ENCODE results near the gene ZBTB7B. TPM values are rescaled to one million over a fixed set of nuclear protein-coding genes. Genes with fewer than 3 reads are reported as not detected.

Gene ZBTB7B
- total RNA-seq, 3 donors from 2014 or later: 175 to 313 (median 255) TPM

DNA sequence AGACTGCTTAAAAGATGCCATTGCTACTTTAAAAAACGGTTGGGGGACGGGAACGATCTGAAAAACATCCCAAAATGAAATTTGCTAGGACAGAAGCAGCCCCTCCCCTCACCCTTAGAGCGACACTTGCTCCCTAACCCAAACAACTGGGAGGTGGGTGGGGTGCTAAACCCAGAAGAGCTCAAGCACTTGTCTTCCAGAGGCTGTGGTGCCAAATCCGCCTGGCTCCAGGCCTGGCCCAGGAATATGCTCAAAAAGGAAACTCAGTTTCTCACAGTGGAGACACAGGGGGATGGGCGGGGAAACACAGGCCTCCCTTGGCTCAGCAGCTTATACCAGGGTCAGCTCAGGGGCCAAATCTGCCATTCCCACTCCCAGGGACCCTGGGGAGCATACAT lies 46.1 kb upstream of the ZBTB7B start:
- DNase-seq (peak in 2 of 3 donors; percentile 47 to 48), ATAC-seq (no peak)
- TF ChIP-seq, protein P1, sequence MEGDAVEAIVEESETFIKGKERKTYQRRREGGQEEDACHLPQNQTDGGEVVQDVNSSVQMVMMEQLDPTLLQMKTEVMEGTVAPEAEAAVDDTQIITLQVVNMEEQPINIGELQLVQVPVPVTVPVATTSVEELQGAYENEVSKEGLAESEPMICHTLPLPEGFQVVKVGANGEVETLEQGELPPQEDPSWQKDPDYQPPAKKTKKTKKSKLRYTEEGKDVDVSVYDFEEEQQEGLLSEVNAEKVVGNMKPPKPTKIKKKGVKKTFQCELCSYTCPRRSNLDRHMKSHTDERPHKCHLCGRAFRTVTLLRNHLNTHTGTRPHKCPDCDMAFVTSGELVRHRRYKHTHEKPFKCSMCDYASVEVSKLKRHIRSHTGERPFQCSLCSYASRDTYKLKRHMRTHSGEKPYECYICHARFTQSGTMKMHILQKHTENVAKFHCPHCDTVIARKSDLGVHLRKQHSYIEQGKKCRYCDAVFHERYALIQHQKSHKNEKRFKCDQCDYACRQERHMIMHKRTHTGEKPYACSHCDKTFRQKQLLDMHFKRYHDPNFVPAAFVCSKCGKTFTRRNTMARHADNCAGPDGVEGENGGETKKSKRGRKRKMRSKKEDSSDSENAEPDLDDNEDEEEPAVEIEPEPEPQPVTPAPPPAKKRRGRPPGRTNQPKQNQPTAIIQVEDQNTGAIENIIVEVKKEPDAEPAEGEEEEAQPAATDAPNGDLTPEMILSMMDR (IDR thresholded peaks at IDR 0.05): no peak
- no peaks in the 10 kb centered on the region for H3K9me3 ChIP-seq
- H3K4me3 ChIP-seq: peak overlapping the region; percentile 22
- intact Hi-C loops (cut with DNase I, micrococcal nuclease): no loop called here
- peaks cover 42% of the 10 kb centered on the region for H3K4me1 ChIP-seq (ENCODE audit: low read depth)
- no peaks in the 10 kb centered on the region for H3K36me3 ChIP-seq (ENCODE audit: low read depth)

DNA sequence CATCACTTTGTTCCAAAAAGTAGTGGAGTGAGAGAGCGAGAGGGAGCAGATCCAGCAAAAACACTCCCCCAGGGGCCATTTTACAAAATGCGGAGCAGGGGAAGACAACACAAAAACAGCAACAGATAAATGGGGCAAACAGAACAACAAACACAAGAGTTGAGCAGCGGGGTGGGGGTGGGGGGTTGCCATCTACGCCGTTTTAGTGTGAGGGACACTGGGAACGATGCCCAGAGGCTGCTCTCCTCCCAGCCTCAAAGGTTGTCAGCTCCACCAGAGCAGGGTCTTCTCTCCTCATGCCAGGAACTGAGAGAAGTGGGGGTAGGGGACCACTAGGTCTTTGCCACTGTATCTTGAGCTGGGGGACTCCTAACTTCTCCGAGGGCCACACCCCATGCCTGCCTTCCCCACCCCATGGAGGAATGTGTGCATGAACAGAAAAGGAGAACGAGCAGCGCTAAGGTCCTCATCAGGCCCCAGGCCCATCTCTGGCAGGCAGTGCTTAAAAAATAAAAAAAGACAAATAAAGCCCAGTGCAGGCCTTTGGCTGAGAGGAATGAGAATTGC lies 45.4 kb upstream of the ZBTB7B start:
- Histone ChIP-seq H3K9me3 (no peaks in the 10 kb centered on the region), H3K4me3 (no peak overlapping the region), H3K36me3 (ENCODE audit: low read depth) (no peaks in the 10 kb centered on the region), H3K4me1 (ENCODE audit: low read depth) (peaks cover 38% of the 10 kb centered on the region)
- TF ChIP-seq, protein P1 (IDR thresholded peaks at IDR 0.05): no peak
- DNase-seq: peak in 2 of 3 donors; percentile 23 to 29
- intact Hi-C loops (cut with DNase I, micrococcal nuclease): no loop called here
- no peak for ATAC-seq

DNA sequence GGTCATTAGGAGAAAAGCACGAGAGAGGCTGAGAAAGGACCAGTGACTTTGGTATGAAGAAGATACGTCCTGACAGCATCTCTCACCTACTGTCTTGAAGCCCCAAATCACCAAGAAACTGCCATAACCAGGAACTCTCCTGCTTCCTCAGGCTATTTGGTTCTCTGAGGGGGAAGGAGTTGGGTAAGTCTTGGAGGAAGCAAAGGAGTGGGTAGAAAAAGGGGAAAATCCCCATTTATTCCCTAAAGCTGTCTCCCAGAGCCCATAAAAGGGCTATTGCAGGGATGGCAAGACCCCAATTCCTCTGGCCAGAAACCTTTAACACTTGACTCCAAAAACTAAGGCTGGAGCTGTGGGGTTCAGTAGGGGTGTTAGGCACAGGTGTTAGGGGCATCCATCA lies 44.6 kb upstream of the ZBTB7B start:
- intact Hi-C loops (cut with DNase I, micrococcal nuclease): no loop called here
- Histone ChIP-seq H3K4me3 (no peak overlapping the region), H3K9me3 (no peaks in the 10 kb centered on the region), H3K4me1 (ENCODE audit: low read depth) (peaks cover 47% of the 10 kb centered on the region), H3K36me3 (ENCODE audit: low read depth) (no peaks in the 10 kb centered on the region)
- TF ChIP-seq, protein P1 (IDR thresholded peaks at IDR 0.05): no peak
- ATAC-seq (no peak), DNase-seq (no peak)

DNA sequence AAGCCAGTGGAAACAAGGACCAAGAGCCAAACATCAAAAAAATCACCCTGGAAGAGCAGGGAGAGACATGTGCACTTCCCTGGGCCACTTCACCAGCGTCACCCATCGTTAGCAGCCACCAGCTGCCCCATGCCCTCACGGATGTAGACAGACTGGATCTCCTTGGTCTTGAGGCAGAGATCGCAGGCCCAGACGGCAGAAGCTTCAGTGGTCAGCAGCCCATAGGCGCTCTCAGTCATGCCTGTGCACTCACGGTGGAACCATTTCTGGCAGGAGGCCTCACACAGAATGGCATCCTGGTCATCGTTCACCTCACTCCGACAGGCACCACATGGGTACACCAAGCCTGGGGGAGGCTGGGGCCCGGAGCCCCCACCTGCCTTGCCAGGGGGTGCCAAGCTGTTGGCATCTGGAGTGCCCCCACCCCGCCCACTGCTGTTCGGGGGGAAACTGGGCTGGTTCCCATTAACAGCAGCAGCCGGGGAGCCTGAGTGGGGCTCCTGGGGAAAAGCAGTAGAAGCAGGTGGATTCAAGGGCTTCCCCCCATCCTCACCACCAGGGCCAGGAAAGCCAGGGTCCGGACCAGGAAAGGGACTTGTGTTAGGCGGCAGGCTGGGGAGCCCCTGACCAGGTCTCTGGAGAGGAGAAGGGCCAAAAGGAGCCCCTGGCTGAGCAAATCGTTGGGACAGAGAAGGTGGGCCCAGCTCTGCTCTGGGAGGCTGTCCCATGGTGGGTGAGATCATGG lies 43.7 kb upstream of the ZBTB7B start:
- Histone ChIP-seq H3K4me1 (ENCODE audit: low read depth) (peaks cover 39% of the 10 kb centered on the region), H3K36me3 (ENCODE audit: low read depth) (no peaks in the 10 kb centered on the region), H3K4me3 (no peak overlapping the region), H3K9me3 (no peaks in the 10 kb centered on the region)
- intact Hi-C loops (cut with DNase I, micrococcal nuclease): no loop called here
- DNase-seq (peak in 2 of 3 donors; percentile 38 to 42), ATAC-seq (no peak)
- TF ChIP-seq, protein P1 (IDR thresholded peaks at IDR 0.05): no peak

DNA sequence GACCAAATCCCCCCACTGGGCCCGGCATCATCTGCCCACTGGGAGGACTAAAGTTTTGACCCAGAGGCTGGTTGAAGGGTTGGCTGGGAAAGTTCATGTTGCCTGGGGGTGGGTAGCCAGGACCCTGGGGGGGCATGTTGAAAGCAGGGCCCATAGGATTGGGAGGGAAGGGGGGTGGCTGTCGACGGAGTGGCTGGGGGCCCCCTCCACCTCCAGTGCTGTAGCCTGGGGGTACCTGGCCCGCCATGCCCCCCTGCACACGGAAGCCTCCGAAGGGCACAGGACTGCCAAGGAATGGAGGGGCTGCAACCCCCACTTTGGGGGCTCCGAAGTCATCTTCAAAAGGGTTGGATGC lies 43.2 kb upstream of the ZBTB7B start:
- ATAC-seq (no peak), DNase-seq (peak in 2 of 3 donors; percentile 30 to 47)
- Histone ChIP-seq H3K9me3 (no peaks in the 10 kb centered on the region), H3K4me1 (ENCODE audit: low read depth) (peaks cover 34% of the 10 kb centered on the region), H3K36me3 (ENCODE audit: low read depth) (no peaks in the 10 kb centered on the region), H3K4me3 (no peak overlapping the region)
- intact Hi-C loops (cut with DNase I, micrococcal nuclease): no loop called here
- TF ChIP-seq, protein P1 (IDR thresholded peaks at IDR 0.05): no peak
